NB4 (cell line): ENCODE data around the gene SGO2.

Experiments
- DNase-seq: peaks from one replicate; pipeline ENCODE4 v3.0.0; 2010; ENCODE audit warnings: low read depth
- H3K4me3 ChIP-seq: one replicate; pipeline ENCODE4 v1.5.1; 2011; ENCODE audit warnings: mild to moderate bottlenecking, low read depth, low read length, moderate library complexity
- CTCF ChIP-seq: IDR thresholded peaks from one replicate; pipeline ENCODE4 v1.5.1; 2012; ENCODE audit warnings: low read depth, low read length
- MAX ChIP-seq: IDR thresholded peaks from 2 replicates; pipeline ENCODE4 v1.6.1; 2011; ENCODE audit warnings: low read depth, low read length
- MYC ChIP-seq: IDR thresholded peaks from 2 replicates; pipeline ENCODE4 v1.6.1; 2011; ENCODE audit warnings: low read depth, low read length
- POLR2A ChIP-seq: IDR thresholded peaks from 2 replicates; pipeline ENCODE4 v1.6.1; 2011; ENCODE audit warnings: mild to moderate bottlenecking; ENCODE audit not compliant: insufficient read length; ENCODE audit errors: extremely low read depth

Gene SGO2

GRCh38 chr2:200591308-200591707 is 65.3 kb downstream of the SGO2 start:
- H3K4me3 ChIP-seq, result no peak overlapping the region
- no peak for TF ChIP-seq CTCF
- no peak for TF ChIP-seq POLR2A
- TF ChIP-seq MAX, result no peak
- TF ChIP-seq MYC, result no peak
- no peak for DNase-seq

- DNase-seq, result peak; percentile 47
- TF ChIP-seq MAX, result no peak
- no peak for TF ChIP-seq CTCF
- TF ChIP-seq POLR2A, result no peak
- TF ChIP-seq MYC, result no peak
- no peak overlapping the region for H3K4me3 ChIP-seq
These were observed 66.5 kb downstream of the SGO2 start for GRCh38 chr2:200592406-200593075.

GRCh38 chr2:200593905-200594304 is 67.9 kb downstream of the SGO2 start:
- TF ChIP-seq MAX (no peak), CTCF (no peak), MYC (no peak), POLR2A (no peak)
- no peak for DNase-seq
- no peak overlapping the region for H3K4me3 ChIP-seq

- no peak for DNase-seq
- H3K4me3 ChIP-seq, result no peak overlapping the region
- TF ChIP-seq MAX (no peak), MYC (no peak), POLR2A (no peak), CTCF (no peak)
These were observed 69.9 kb downstream of the SGO2 start for GRCh38 chr2:200595913-200596312.

- DNase-seq, result no peak
- TF ChIP-seq CTCF (no peak), MYC (no peak), MAX (no peak), POLR2A (no peak)
These were observed 71.0 kb downstream of the SGO2 start for GRCh38 chr2:200596774-200597570.

More at GRCh38 chr2:200596774-200597570, 71.0 kb downstream of the SGO2 start:
- no peak overlapping the region for H3K4me3 ChIP-seq
